GM19463 (cell line): Measurements from ENCODE around the gene RSBN1L.

Source experiments
- ATAC-seq: cut with Tn5 transposase; IDR thresholded peaks from one replicate; pipeline ENCODE4 v1.9.1; 2021; ENCODE audit warnings: mild to moderate bottlenecking, moderate library complexity; ENCODE audit not compliant: unreplicated experiment

Gene RSBN1L

GRCh38 chr7:77727936-77728701, 31.9 kb downstream of the RSBN1L start:
- no peak for ATAC-seq

GRCh38 chr7:77729574-77730348, 33.5 kb downstream of the RSBN1L start:
- ATAC-seq = no peak

GRCh38 chr7:77731716-77732115, 35.5 kb downstream of the RSBN1L start:
- ATAC-seq = no peak

GRCh38 chr7:77734659-77735421, 38.6 kb downstream of the RSBN1L start:
- ATAC-seq = no peak

GRCh38 chr7:77735457-77735856, 39.2 kb downstream of the RSBN1L start:
- ATAC-seq = no peak

- no peak for ATAC-seq
These were observed 40.7 kb downstream of the RSBN1L start for GRCh38 chr7:77736991-77737390.

- no peak for ATAC-seq
These were observed 42.1 kb downstream of the RSBN1L start for GRCh38 chr7:77738382-77738781.

GRCh38 chr7:77738871-77739270, 42.6 kb downstream of the RSBN1L start:
- ATAC-seq = no peak

GRCh38 chr7:77740257-77740656, 44.0 kb downstream of the RSBN1L start:
- no peak for ATAC-seq

- no peak for ATAC-seq
These were observed 47.3 kb downstream of the RSBN1L start for GRCh38 chr7:77743518-77743917.

- no peak for ATAC-seq
These were observed 49.5 kb downstream of the RSBN1L start for GRCh38 chr7:77745746-77746145.

- ATAC-seq = no peak
These were observed 50.0 kb downstream of the RSBN1L start for GRCh38 chr7:77746164-77746823.

- no peak for ATAC-seq
These were observed 50.5 kb downstream of the RSBN1L start for GRCh38 chr7:77746824-77747165.

- ATAC-seq = no peak
These were observed 50.9 kb downstream of the RSBN1L start for GRCh38 chr7:77747178-77747577.

- no peak for ATAC-seq
These were observed 51.5 kb downstream of the RSBN1L start for GRCh38 chr7:77747718-77748117.

- no peak for ATAC-seq
These were observed 55.8 kb downstream of the RSBN1L start for GRCh38 chr7:77752016-77752415.

GRCh38 chr7:77753173-77753572, 56.9 kb downstream of the RSBN1L start:
- no peak for ATAC-seq

- peak; percentile 96 for ATAC-seq
These were observed 61.3 kb downstream of the RSBN1L start for GRCh38 chr7:77757589-77757988.

GRCh38 chr7:77759294-77759889, 63.1 kb downstream of the RSBN1L start:
- ATAC-seq = no peak

GRCh38 chr7:77760809-77761453, 64.7 kb downstream of the RSBN1L start:
- ATAC-seq = no peak
